SK-MEL-5 (cell line): ENCODE data around the gene DNASE1L3. TPM values are rescaled to one million over a fixed set of nuclear protein-coding genes. Genes with fewer than 3 reads are reported as not detected.
"Not testable (repeated sequence)": the region's sequence is repeated elsewhere in the genome, so short reads cannot be mapped to it uniquely, and the experiment has no call there.

Experiments
- DNase-seq: peaks from one replicate; pipeline ENCODE4 v3.0.0-alpha.2; 2016; ENCODE audit warnings: low read depth, low spot score
- in situ Hi-C: cut with HindIII; loops from 2 replicates; pipeline ENCODE4 v1.10.0; 2016; ENCODE audit warnings: low sequenced_read_pairs, high pct_unique_total_duplicates, low pct_unique_long_range_greater_than_20kb
- total RNA-seq: library from RNA; depleted of rRNA; stranded (reverse); fragments of >200 nt; shearing (Covaris generic); gene quantifications from 2 replicates; pipeline ENCODE4 v1.2.3, GENCODE V29; 2014

DNASE1L3 gene
- total RNA-seq, 1 experiment from 2014 or later: 1.3 TPM

- in situ Hi-C loops: no loop called here
- peak; percentile 38 for DNase-seq
These were observed 27.3 kb upstream of the DNASE1L3 start for GRCh38 chr3:58237941-58238681.

GRCh38 chr3:58237238-58237940 lies 26.6 kb upstream of the DNASE1L3 start, which contains the start of gene ABHD6:
Gene ABHD6, plus strand, starts transcription at chr3:58237792. Its CDS starts 18,795 bp downstream, at chr3:58256587.
- in situ Hi-C loops: no loop called here
- peak; percentile 59 for DNase-seq

DNA sequence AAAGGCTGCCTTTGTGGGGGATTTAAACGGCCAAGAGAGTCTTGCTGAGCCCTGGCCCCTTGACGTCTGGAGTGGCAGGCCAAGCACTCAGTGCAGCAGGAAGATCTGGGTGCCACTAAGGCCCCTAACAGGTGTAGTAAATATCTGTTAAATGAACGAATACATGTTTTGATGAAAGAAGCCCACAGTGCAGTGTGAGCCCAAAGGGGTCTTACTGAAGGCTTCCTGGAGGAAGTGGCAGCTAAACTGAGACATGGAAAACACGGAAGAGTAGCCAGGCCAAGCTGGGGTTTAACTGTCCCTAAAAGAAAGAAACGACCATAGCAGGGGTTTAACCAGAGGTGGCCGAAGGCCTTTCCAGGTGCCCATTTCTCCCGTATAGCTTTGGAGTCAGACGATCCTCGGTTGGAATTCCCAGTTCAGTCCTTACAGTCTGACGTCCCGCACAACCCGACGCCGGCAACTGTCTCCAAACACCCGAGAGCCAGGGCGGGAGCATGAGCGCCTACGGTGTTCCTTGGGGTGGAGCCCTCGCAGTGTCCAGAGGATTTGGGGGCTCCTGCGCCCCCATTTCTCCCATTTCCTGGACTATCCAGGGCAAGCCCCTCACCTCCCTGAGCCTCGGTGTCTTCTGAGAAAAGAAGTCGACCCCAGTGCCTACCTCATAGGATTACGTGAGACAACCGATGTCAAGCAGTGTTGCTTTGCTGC lies 25.9 kb upstream of the DNASE1L3 start:
- DNase-seq: no peak
- in situ Hi-C loops: no loop called here

DNA sequence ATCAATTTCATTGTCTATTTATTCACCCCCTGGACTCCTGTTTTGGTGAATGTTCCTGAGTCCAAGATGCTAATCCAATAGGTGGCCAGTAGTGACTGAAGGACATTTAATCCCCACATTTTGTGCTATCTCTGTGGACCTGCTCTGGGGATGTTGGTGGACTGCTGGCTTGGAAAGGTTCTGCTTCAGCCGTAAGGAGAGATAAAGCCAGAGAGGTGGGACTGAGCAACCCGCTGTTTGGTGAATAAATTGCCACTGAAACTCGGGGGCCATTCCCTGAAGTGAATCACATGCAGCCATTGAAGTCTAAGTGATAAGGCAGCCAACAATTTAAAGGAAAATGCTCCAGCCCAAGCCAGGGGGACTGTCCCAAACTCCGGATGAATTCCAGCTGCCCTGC lies 25.2 kb upstream of the DNASE1L3 start:
- DNase-seq: no peak

GRCh38 chr3:58234516-58234931 lies 23.8 kb upstream of the DNASE1L3 start:
- DNase-seq: no peak
- in situ Hi-C loops: no loop called here

More for the DNA sequence above, 25.2 kb upstream of the DNASE1L3 start:
- in situ Hi-C loops: no loop called here

DNA sequence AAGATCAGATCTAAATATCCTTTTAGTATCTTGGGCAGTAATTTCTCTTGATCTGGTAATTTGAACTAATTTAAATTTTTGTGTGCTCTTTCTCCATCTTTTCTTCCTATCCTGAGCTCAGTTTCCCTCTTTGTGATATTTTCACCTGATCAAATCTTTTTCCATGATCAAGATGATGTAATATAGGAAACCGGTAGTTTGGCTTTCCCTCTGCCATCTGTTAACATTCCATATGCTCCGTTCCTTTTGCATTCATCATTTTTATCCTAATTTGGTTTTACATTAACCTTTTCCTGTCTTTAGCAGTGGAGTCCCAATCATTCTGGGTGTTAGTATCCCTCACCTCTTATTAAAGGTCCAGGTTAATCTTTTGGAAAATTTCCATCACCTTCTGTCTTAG lies 20.9 kb upstream of the DNASE1L3 start:
- in situ Hi-C loops: no loop called here
- DNase-seq: no peak

GRCh38 chr3:58230876-58231552 lies 20.2 kb upstream of the DNASE1L3 start:
- in situ Hi-C loops: no loop called here
- no peak for DNase-seq

- DNase-seq, in situ Hi-C loops: not testable (repeated sequence)
These were observed 17.2 kb upstream of the DNASE1L3 start for GRCh38 chr3:58227933-58228332.

GRCh38 chr3:58223855-58224254 lies 13.1 kb upstream of the DNASE1L3 start:
- in situ Hi-C loops: no loop called here

GRCh38 chr3:58222161-58222724 lies 11.5 kb upstream of the DNASE1L3 start:
- no peak for DNase-seq
- in situ Hi-C loops: no loop called here

More at GRCh38 chr3:58223855-58224254, 13.1 kb upstream of the DNASE1L3 start:
- DNase-seq: no peak

GRCh38 chr3:58218904-58219303 lies 8.1 kb upstream of the DNASE1L3 start:
- in situ Hi-C loops: no loop called here
- no peak for DNase-seq

- DNase-seq: peak; percentile 96
- in situ Hi-C loops: no loop called here
These were observed 6.5 kb upstream of the DNASE1L3 start for GRCh38 chr3:58217209-58217811.

DNA sequence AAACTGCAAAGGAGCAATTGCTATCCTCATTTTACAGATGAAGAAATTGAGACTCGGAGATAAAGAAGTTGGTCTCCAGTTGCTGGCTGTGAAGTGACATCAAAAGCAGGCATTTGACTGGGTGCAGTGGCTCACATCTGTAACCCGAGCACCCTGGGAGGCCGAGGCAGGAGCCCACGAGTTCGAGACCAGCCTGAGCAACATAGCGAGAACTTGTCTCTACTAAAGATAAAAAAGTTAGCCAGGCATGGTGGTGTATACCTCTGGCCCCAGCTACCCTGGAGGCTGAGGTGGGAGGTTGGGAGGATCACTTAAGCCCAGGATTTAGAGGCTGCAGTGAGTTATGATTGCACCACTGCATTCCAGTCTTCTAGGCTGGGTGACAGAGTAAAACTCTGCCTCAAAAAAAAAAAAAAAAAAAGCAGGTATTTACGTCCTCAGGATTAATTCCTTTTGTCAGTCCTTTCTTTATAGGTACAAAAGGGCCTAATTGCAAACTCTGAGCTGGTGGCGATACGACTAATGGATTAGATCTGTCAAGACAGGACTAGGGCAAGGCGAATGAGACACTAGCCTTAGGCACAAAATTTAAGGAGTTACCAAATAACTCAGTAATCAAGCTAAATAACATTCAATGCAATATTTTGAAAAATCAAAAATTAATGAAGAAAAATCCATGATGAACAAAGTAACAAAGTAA lies 5.9 kb upstream of the DNASE1L3 start:
- DNase-seq: no peak
- in situ Hi-C loops: no loop called here

- in situ Hi-C loops: no loop called here
- no peak for DNase-seq
These were observed 4.7 kb upstream of the DNASE1L3 start for GRCh38 chr3:58215317-58216025.

DNA sequence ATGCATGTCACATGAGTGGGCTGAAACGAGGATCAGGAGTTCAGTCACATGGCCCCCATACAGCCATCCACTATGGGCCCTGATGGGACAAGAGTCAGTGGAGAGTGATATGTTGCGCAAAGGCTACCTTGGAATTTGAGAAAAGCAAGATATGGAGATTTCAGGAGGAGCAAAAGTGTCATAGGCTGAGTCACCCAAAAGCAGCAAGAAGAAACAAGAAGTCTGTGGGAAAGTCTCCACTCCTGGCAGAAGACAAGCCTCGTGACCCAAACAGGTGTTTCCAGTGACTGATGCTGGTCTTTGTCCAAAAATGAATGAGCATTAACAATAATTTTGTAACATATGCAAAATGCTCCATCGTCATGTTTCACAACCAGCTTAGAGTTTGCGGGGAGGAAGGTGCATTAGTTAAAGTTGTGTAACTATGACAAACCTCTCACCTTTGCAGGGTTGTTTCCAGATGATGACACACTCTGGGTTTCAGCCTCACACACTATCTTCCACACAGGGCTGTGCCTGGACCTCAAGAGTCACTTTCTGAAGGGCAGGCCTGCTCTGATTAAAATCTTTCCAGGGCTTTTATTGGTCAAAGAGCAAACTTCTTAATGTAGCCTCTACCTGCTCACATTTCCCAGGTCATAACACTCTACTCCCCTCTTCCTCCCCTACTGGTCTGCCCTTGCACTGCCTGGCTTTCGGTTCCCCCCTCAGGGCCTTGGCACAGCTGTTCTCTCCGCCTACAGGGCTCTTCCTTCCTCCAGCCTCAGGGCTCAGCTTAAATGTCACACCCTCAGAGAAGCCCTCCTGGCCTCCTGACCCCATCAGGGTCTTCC lies 3.9 kb upstream of the DNASE1L3 start:
- in situ Hi-C loops: no loop called here
- no peak for DNase-seq
